ENCODE results near the gene DAZAP1.
"Not testable (repeated sequence)": the region's sequence is repeated elsewhere in the genome, so short reads cannot be mapped to it uniquely, and the experiment has no call there.

Gene DAZAP1

DNA sequence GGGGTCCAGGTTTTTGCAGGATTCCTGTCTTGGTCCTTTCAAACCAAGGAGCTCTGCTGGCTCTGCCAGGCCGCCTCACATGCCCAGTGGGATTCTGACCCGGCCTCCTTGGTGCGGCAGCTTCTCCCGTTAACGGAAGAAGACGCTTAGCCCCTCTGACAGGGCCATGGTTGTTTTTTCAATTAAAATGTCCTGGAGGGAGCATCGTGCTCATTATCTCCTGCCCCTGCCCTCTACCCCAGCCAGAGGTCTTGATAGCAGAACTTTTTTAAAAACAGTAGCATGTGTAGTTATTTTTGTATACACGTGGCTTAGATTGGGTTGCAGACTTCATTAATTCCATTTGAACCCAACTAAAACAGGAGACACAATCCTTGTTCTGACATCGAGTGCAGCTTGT is 19.4 kb downstream of the DAZAP1 start:
- no peak for DNase-seq

- no peak for DNase-seq
Observed at GRCh38 chr19:1427221-1427920, 20.0 kb downstream of the DAZAP1 start.

DNA sequence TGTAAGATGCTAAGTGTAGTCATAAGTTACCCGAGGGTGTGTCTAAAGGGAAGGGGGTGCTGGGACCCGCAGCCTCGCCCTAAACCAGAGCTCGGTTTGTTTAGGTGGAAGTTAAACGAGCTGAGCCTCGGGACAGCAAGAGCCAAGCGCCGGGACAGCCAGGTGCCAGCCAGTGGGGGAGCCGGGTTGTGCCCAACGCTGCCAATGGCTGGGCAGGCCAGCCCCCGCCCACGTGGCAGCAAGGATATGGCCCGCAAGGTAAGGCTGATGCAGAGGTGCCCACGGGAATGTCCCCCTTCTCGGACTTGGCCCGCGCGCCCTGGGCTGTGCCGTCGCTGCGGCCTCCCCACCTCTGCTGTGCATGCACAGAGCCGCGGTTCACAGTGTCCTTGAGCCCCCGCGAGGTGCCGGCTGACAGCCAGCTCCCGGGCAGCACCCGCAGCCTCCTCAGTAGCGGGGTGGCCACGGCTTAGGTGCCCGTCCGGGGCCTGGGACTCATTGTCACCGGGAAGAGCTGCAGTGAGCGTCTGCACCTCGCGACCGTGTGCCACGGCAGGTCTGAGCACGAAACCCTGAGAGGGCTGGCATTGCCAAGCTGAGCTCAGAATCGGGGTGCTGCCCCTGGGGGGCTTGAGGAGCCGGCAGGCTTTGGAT is 21.5 kb downstream of the DAZAP1 start:
- DNase-seq: no peak

GRCh38 chr19:1429750-1430149 is 22.4 kb downstream of the DAZAP1 start:
- no peak for DNase-seq

- no peak for DNase-seq
Observed at GRCh38 chr19:1430246-1430645, 22.9 kb downstream of the DAZAP1 start.

DNA sequence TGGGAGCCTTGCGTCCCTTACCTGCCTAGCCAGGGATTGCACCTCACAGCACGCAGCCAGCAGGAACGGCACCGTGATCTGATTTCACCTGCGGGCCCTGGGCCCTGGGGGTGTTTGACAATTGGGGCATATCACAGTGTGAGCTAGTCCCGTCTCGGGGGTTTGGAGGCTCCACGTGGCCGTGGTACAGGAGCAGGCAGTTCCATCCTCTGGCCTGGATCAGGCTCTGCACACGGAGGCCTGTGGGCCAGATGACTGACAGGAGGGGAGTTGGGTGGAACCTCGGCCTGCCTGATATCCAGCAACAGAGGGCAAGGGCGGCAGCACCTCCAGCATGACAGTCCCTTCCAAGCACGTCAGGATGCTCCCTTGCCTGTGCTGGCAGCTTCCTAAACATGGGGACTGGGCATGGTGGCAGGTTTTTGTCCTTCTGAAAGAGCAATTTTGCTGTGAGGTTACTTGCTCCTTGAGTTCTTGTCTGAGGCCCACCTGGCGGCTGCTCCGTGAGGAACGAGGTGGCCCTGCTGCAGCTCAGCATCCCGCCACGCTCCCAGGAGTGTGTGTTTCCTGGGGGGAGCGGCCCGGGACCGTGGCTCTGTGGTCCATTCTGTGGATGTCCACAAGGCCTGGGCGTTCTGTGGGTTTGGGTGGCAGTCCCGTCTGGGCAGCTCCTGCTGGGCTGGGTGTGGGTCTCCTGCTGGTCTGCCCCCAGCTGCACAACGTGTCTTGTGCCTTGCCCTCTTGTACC is 24.5 kb downstream of the DAZAP1 start:
- no peak for DNase-seq

DNA sequence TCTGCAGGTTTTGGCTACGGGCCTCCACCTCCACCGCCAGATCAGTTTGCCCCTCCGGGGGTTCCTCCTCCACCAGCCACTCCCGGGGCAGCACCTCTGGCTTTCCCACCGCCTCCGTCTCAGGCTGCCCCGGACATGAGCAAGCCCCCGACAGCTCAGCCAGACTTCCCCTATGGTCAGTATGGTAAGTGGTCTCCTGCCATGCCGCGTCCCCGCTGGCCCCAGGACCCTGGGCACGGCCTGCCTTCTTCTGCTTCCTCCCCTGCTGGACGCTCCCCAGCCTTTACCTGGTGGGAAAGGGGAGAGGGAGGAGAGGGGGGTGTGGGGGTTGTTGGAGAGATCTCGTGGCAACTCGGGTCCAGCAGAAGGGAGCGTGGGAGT is 25.1 kb downstream of the DAZAP1 start:
- no peak for DNase-seq

DNA sequence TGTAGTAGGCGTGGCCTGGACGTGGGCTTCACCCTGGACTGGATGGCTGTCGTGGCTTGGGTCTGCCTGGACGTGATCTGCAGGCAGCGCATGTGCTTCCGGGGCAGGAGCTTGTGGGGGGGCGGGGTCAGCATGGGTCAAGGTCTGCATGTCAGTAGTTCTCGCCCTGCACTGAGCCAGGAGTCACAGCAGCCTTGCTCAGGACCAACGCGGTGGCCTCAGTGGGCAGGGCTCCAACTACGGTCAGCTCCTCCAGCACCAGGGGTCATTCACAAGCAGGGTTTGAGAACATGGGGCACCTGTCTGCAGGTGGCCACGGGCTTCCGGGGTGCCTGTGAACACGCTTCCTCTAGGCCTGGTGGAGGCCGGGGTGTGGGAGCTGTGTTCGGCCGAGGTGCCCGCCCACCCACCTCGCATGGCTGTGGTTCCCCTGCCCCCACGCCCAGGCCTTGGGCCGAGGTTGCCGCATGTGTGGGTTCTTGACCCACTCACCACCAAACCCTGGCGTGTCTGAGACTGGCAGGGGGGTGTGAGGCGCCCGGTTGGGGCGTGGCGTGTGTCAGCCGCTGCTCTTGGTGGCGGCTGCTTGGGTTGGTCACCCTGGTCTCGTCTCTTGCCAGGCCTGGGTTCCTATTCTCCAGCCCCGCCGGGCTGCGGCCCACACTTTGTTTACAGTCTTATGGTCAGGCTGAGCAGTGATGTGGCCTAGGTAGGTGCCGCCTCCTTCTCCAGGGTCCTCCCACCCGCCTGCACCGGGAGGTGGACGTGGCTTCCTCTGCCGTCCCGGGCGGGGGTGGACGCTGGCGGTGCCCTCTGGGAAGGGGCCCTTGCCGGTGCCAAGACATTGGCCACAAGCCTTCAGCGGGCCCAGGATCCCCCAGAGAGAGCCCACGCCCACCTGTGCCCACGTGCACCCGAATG is 26.0 kb downstream of the DAZAP1 start:
- no peak for DNase-seq

- DNase-seq: no peak
Observed at GRCh38 chr19:1434040-1434366, 26.6 kb downstream of the DAZAP1 start.

- DNase-seq: no peak
Observed at GRCh38 chr19:1434577-1435060, 27.2 kb downstream of the DAZAP1 start.

DNA sequence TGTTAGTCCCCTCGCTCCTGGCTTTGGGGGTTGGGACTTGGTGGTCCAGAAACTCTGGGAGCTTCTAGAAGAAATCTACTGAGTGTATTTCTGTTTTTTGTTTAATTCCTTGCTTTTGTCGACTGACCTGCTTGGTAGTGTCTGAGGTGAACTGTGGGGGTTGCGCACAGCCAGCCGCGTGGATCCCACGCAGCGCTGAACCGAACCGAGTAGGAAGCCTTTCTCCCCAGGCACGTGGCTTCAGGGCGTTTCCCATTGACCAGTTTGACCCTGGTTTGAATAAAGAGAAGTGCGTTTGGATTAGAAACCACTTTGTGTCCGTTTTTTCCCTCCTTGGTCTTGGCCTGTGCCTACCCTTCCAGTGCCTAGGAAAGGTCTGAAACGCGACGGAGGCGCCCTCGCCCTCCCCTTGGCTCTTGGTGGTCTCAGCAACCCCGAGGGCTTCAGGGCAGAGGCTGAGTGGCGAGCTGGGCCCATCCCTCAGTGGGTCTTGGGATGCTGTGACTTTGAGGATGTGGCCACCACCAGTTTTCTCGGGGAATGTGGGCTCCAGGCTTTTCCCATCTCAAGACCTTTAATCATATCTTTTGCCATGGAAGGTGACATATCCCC is 28.1 kb downstream of the DAZAP1 start:
- no peak for DNase-seq

DNA sequence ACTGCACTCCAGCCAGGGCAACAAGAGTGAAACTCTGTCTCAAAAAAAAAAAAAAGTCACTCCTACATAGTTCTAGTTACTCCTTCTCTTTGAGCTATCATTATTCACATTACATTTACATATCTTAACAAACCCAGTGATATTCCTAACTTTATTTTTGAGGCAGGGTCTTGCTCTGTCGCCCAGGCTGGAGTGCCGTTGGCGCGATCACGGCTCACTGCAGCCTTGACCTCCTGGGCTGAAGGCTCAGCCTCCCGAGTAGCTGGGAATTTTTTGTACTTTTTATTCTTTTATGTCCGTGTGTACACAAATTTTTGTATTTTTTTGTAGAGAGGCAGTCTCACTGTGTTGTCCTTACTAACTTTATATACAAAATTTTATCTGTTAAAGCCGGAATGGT is 30.2 kb downstream of the DAZAP1 start:
- no peak for DNase-seq

- peak; percentile 89 for DNase-seq
Observed at GRCh38 chr19:1438035-1438932, 30.9 kb downstream of the DAZAP1 start, which contains the start of gene RPS15. Gene RPS15, plus strand, starts transcription at chr19:1438396. Its CDS starts 30 bp downstream, at chr19:1438426.

- DNase-seq: no peak
Observed at GRCh38 chr19:1438933-1439354, 31.6 kb downstream of the DAZAP1 start.

DNA sequence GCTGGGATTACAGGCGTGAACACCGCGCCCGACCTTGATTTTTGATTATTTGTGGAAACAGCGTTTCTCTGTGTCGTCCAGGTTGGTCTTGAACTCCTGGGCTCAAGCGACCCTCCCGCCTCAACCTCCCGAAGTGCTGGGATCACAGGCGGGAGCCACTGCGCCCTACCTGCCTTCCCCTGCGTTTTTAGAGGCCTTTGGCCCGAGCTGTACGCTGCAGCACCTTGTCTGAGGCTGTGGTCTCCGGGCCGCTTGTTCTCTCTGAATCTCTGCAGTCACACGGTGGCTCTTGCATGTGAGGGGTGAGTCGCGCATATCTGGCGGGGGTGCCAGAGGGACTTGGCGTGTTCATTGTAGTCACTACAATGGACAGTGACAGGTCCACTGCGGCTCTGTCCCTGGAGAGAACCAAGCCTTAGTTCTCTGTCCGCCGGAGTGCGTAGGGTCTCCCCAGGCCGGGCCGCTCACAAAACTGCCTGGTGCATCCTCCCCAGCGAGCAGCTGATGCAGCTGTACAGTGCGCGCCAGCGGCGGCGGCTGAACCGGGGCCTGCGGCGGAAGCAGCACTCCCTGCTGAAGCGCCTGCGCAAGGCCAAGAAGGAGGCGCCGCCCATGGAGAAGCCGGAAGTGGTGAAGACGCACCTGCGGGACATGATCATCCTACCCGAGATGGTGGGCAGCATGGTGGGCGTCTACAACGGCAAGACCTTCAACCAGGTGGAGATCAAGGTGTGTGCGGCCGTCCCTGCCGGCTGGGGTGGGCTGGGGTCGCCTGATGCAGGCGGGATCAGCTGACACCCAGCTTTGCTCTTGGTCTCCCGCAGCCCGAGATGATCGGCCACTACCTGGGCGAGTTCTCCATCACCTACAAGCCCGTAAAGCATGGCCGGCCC is 32.4 kb downstream of the DAZAP1 start:
- not testable (repeated sequence) for DNase-seq

- DNase-seq: no peak
Observed at GRCh38 chr19:1440418-1440801, 33.0 kb downstream of the DAZAP1 start.

GRCh38 chr19:1441022-1441426 is 33.6 kb downstream of the DAZAP1 start:
- DNase-seq: no peak

GRCh38 chr19:1441677-1442438 is 34.5 kb downstream of the DAZAP1 start:
- no peak for DNase-seq
